HFF-Myc (cell line): Measurements from ENCODE around the gene DIPK1B.

Source experiments
- DNase-seq: peaks from one replicate; pipeline ENCODE4 v3.0.0-alpha.2; 2011; ENCODE audit warnings: low read depth; ENCODE audit errors: extremely low read depth
- H3K4me3 ChIP-seq: replicated peaks from 2 replicates; pipeline ENCODE4 v1.5.1; 2011; ENCODE audit warnings: low read depth, mild to moderate bottlenecking, control low read depth, low read length
- CTCF ChIP-seq: IDR thresholded peaks from 2 replicates; pipeline ENCODE4 v1.5.1; 2012; ENCODE audit warnings: mild to moderate bottlenecking, low read depth, low read length, control low read depth; ENCODE audit errors: missing control alignments

DIPK1B gene

GRCh38 chr9:136729144-136729543 is 16.8 kb downstream of the DIPK1B start:
- TF ChIP-seq CTCF, result no peak
- no peak for DNase-seq
- H3K4me3 ChIP-seq, result peak overlapping the region; percentile 97

- DNase-seq, result no peak
Measured at GRCh38 chr9:136729926-136730325, 17.6 kb downstream of the DIPK1B start.

GRCh38 chr9:136732444-136733178 is 20.2 kb downstream of the DIPK1B start:
- TF ChIP-seq CTCF, result no peak
- no peak for DNase-seq

More at GRCh38 chr9:136729926-136730325, 17.6 kb downstream of the DIPK1B start:
- peak overlapping the region; percentile 97 for H3K4me3 ChIP-seq
- TF ChIP-seq CTCF, result no peak

GRCh38 chr9:136733611-136734010 is 21.2 kb downstream of the DIPK1B start:
- H3K4me3 ChIP-seq, result no peak overlapping the region
- no peak for DNase-seq
- no peak for TF ChIP-seq CTCF

More at GRCh38 chr9:136732444-136733178, 20.2 kb downstream of the DIPK1B start:
- H3K4me3 ChIP-seq, result no peak overlapping the region

- DNase-seq, result no peak
- no peak overlapping the region for H3K4me3 ChIP-seq
- TF ChIP-seq CTCF, result no peak
Measured at GRCh38 chr9:136734837-136735496, 22.6 kb downstream of the DIPK1B start.

GRCh38 chr9:136735812-136736480 is 23.6 kb downstream of the DIPK1B start:
- H3K4me3 ChIP-seq, result no peak overlapping the region
- no peak for TF ChIP-seq CTCF
- DNase-seq, result no peak
